ENCODE measurements around the gene LRMDA. TPM values are rescaled to one million over a fixed set of nuclear protein-coding genes. Genes with fewer than 3 reads are reported as not detected.

Gene LRMDA
- total and polyA plus RNA-seq, 2 of the 13 experiments (the other 11 are each of a cell fraction or from before 2014, with no cell fraction given) = 13.4 to 22.0 TPM

- TF ChIP-seq AKAP8 (CRISPR knock-in tag; IDR thresholded peaks at IDR 0.05) = no peak
- peak; percentile 84 for TF ChIP-seq ARID3A (IDR thresholded peaks at IDR 0.05; ENCODE audit: low read depth, low read length)
- peak; percentile 33; the same call in 1 of the 2 replicates for TF ChIP-seq ZNF121 (CRISPR knock-in tag; IDR thresholded peaks at IDR 0.05)
- 0 out of 2 replicates have a peak, but pooled peaks have one; percentile 48 for TF ChIP-seq ZNF317 (CRISPR knock-in tag; IDR thresholded peaks at IDR 0.05)
- TF ChIP-seq ZBTB10 (CRISPR knock-in tag; IDR thresholded peaks at IDR 0.05; ENCODE audit: borderline replicate concordance) = no peak
- no peak for TF ChIP-seq ZNF333 (CRISPR knock-in tag; IDR thresholded peaks at IDR 0.05; ENCODE audit: borderline replicate concordance)
- TF ChIP-seq POLR2G (IDR thresholded peaks at IDR 0.05; ENCODE audit: low read depth, low read length) = no peak
- TF ChIP-seq CBX5 (CRISPR knock-in tag; IDR thresholded peaks at IDR 0.05; ENCODE audit: borderline replicate concordance) = peak; percentile 17; the same call in 1 of the 2 replicates
- TF ChIP-seq HMGXB3 (CRISPR knock-in tag; IDR thresholded peaks at IDR 0.05; ENCODE audit: borderline replicate concordance) = peak; percentile 76; the same call in 1 of the 2 replicates
- TF ChIP-seq NPAS2 (CRISPR knock-in tag; IDR thresholded peaks at IDR 0.05; ENCODE audit: borderline replicate concordance) = no peak
- TF ChIP-seq SMC3 (IDR thresholded peaks at IDR 0.05; ENCODE audit: low read length) = peak; percentile 30; the same call in 1 of the 2 replicates
- TF ChIP-seq ZNF761 (CRISPR knock-in tag; conservative IDR thresholded peaks at IDR 0.05) = 0 out of 2 replicates have a peak, but pooled peaks have one; percentile 34
- TF ChIP-seq ZNF577 (CRISPR knock-in tag; IDR thresholded peaks at IDR 0.05; ENCODE audit: borderline replicate concordance, low read depth) = no peak
- TF ChIP-seq TGIF2 (CRISPR knock-in tag; IDR thresholded peaks at IDR 0.05) = peak; percentile 77
- peak; percentile 76 for TF ChIP-seq CREB1 (IDR thresholded peaks at IDR 0.05)
- TF ChIP-seq CREB1 (CRISPR knock-in tag; IDR thresholded peaks at IDR 0.05) = peak; percentile 82
- no peak for TF ChIP-seq ETV6 (CRISPR knock-in tag; conservative IDR thresholded peaks at IDR 0.05)
- TF ChIP-seq MED8 (CRISPR knock-in tag; IDR thresholded peaks at IDR 0.05; ENCODE audit: insufficient replicate concordance) = no peak
- peak; percentile 97 for TF ChIP-seq HNF4A (CRISPR knock-in tag; IDR thresholded peaks at IDR 0.05)
- peak; percentile 94 for TF ChIP-seq PPARG (CRISPR knock-in tag; conservative IDR thresholded peaks at IDR 0.05)
- peak; percentile 92 for TF ChIP-seq ZNF614 (CRISPR knock-in tag; IDR thresholded peaks at IDR 0.05; ENCODE audit: borderline replicate concordance)
- TF ChIP-seq ZKSCAN5 (CRISPR knock-in tag; IDR thresholded peaks at IDR 0.05) = no peak
Observed at GRCh38 chr10:75733135-75733890, 301.9 kb downstream of the LRMDA start (continued).

All from HepG2 (cell line).